IPS-11a (cell line): Measurements from ENCODE around the gene FAAP20.

ENCODE experiments used
- H3K4me3 ChIP-seq: one replicate; pipeline ENCODE4 v1.5.1; 2013; ENCODE audit warnings: low read depth, low read length, control low read depth

Gene FAAP20

GRCh38 chr1:2212532-2213491, 18.2 kb upstream of the FAAP20 start:
- peak overlapping the region; percentile 35 for H3K4me3 ChIP-seq

DNA sequence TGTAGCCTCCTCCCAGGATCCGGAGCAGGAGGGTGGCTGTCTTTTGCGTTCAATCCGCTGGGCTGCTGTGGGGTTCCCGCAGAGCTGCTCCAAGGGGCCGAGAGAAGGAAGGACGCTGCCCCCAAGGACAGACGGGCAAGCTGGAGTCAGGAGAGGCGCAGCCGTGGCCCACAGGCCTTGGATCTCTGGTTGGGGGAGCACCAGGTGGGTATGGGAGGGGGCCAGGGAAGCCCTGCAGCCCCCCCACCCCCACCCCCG, 17.6 kb upstream of the FAAP20 start:
- H3K4me3 ChIP-seq = no peak overlapping the region

DNA sequence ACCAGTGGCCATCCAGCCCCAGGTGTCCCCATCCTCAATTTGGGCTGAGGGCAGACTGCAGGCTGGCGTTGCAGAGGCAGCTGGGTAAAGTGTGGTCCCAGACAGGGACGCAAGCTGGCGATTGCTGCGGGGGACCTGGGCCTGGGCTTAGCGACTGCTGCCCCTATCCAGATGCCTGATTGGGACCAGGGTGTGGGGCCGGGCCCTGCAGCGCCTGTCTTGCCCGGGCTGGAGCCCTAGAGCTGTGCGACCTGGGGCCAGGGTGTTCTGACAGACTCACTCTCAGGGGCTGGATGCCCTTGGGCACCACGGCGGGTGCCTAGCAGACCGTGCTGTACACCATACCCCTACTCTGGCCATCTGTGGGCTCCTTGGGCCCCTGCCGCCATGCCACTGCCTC, 16.2 kb upstream of the FAAP20 start:
- no peak overlapping the region for H3K4me3 ChIP-seq

DNA sequence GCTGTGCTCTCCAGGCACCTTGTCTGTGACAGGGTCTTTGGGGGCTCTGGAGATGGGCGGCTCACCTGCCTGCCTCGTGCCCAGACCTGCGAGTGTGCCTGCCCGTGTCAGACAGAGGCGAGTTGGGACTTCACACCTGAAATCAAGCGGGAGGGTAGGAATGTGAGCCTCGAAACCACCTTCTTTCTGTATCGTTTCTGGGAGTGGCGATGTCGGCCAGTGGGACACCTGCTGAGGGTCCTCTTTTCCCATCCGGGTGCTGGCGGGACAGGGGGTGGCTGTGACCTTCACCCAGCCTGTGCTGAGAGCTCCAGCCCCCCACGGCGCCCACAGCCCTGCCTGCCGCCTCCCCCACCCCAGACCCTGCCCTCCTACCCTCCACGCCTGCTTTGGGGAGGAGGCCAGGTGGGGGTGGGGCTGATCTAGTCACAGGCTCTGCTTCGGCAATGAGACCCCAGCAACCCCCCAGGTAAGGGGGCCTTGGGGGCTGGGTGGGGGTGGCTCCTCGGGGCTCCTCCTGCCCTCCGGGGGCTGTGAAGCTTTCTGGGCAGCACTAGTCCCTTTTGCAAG, 15.6 kb upstream of the FAAP20 start:
- H3K4me3 ChIP-seq = no peak overlapping the region

DNA sequence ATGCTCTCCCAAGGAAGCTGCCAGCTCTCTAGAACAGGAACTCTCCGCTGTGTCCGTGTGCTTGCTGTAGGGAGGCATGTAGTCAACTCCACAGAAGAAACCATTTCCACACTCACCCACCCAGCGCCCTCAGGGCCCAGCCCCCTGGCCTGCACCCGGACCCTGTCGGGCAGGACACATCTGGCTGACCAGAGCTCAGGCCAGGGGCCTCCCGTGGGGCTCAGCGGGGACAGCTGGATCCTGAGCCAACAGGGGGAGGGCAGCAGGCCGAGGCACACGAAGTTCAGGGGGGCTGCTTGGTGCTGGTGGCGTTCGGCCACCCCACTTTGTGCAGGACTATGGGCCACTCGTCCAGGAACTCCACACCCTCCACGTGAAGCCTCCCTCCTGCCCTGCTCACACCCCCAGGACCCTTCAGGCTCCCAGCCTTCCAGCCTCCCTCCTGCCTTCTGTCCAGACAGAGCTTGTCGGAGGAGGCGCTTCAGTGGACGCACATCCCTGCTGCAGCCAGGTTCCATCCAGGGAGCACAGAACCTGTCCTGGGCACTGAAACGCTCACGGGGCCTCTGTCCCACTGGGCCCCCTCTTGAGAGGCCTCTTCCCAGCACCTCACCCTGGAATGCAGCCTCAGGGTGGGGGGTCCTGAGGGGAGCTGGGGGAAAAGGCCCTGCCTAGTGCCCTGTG, 15.0 kb upstream of the FAAP20 start:
- no peak overlapping the region for H3K4me3 ChIP-seq

GRCh38 chr1:2208309-2209239, 14.0 kb upstream of the FAAP20 start:
- no peak overlapping the region for H3K4me3 ChIP-seq

DNA sequence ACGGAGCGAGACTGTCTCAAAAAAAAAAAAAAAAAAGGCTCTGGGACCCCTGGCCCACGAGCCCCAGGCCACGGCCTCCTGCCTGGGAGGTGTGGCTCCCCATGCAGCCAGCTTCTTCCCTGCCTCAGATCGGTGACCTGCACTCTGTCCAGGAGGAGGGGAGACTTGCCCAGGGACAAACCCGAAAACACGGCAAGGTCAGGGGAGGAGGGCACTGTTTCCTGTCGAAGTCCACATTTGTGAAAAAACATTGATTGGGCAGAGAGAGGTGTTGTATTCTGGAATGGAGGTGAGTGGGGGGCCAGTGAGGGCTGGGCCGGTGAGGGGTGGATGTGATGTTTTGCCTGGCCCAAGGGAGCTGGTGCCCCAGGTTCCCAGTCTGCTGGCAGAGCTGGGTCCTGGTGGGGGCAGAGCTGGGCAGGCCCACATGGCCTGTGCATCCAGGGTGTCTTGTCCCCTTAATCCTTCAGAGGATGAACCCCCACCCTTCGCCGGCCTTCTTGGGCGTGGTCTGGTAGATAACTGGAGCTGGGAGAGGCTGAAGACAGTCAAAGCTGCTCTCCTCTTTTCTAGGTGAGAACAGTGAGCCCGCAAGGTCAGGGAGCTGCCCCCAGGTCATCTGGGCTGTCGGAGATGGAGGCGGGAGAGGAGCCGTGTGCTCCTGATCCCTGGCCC, 12.4 kb upstream of the FAAP20 start:
- no peak overlapping the region for H3K4me3 ChIP-seq

- peak overlapping the region; percentile 33 for H3K4me3 ChIP-seq
These were observed 10.8 kb upstream of the FAAP20 start for GRCh38 chr1:2205191-2205952.

- peak overlapping the region; percentile 41 for H3K4me3 ChIP-seq
These were observed 10.0 kb upstream of the FAAP20 start for GRCh38 chr1:2204415-2205190.

DNA sequence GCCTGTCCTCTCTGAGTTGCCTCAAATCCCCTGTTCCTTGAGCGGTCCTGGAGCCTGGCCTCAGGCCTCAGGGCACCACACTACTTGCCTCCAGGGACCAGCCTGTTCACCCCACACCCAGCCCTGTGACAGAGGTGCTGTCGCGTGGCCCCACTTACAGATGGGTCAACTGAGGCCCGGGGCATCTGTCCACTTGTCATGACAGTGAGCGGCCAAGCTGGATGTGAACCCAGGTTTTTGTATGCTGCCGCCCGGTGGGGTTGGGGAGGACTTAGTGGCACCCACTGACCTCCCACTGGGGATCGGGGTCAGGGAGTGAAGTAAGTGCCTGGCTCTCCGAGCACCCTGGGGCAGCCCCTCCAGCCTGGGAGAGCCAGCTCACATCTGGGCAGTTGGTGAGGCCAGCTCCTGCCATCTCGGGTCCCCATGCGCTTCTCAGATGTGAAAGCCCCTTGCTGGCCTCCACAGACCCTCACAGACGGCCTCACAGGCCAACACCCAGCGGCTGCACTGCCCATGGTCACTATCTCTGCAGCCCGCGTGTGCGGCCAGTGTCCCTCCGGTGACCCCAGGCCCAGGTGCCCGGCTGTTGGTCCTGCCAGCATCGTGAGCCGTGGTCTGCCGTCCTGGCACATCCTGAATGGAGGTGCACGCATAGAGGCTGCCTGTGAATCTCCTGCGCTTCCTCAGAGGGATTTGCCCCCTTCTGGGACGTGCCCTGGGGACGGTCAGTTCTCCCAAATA, 9.3 kb upstream of the FAAP20 start:
- peak overlapping the region; percentile 41 for H3K4me3 ChIP-seq

- no peak overlapping the region for H3K4me3 ChIP-seq
These were observed 8.4 kb upstream of the FAAP20 start for GRCh38 chr1:2202843-2203601.

DNA sequence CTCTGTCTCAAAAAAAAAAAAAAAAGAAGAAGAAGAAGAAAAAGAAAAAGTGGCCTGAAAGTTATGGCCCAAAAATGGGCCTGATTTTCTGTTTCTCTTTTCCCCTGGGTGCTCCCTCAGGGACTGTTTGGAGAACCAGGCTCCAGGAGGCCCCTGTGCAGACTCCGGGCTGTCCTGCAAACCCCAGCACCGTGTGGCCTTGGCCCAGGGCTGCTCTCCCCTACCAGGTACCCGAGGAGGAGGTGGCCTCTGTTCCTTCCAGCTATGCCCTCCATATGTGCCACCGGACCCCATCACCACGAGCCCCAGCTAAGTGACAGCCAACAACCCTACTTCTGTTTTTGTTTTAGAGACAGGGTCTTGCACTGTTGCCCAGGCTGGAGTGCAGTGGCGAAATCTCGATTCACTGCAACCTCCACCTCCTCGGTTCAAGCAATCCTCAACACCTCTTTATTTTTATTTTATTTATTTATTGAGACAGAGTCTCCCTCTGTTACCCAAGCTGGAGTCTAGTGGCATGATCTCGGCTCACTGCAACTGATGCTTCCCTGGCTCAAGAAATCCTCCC, 7.5 kb upstream of the FAAP20 start:
- H3K4me3 ChIP-seq = no peak overlapping the region

- H3K4me3 ChIP-seq = no peak overlapping the region
These were observed 6.5 kb upstream of the FAAP20 start for GRCh38 chr1:2201062-2201461.

DNA sequence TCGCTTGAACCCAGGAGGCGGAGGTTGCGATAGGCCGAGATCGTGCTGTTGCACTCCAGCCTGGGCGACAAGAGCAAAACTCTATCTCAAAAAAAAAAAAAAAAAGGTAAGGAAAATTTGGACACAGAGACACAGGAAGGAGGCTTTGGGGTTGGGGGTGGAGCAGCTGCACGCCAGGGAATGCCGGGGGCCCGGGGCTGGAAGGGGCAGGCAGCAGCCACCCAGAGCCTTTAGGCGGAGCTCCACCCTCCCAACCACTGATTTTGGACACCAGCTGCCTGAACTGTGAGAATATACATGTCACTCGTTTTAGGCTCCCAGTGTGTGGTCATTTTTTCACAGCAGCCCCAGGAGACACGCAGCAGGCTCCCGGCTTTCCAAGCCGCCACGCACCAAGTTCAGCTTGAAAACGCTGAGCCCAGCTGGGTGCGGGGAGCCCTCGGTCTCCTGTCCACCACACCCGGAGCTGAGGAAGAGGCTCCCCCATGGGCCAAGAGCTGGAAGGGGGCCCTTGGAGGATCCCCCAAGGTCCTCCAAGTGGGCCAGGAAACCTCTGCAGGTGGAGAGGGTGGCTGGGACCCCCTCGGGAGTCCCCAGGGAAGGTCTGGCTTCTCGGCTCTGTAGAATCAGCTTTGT, 5.9 kb upstream of the FAAP20 start:
- H3K4me3 ChIP-seq = no peak overlapping the region

- peak overlapping the region; percentile 4 for H3K4me3 ChIP-seq
These were observed 4.7 kb upstream of the FAAP20 start for GRCh38 chr1:2199042-2199810.

DNA sequence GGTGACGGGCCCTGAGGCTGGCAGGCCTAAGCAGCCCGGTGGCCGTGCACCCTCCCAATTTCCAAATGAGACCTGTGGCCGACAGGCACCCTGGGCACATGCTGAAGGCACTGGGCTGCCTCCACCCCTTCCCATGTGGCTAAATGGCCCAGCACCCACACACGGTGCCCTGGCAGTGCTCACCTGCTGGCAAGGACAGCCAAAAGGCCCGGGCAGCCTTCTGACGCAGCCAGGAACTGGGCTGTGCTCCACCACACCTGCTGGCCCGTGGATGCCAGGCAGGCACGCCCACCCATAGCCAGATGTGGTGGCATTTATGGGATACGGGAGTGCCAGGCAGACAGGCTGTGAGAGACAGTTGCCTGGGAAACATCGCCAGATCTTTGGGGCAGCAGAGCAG, 4.0 kb upstream of the FAAP20 start:
- H3K4me3 ChIP-seq = no peak overlapping the region
